HFFc6 (cell line): ENCODE results near the gene PDXP. TPM values are rescaled to one million over a fixed set of nuclear protein-coding genes. Genes with fewer than 3 reads are reported as not detected.
A peak's percentile ranks its signal among the peaks of the same experiment; 100 is the strongest.

Source experiments
- DNase-seq: peaks from one replicate; pipeline ENCODE4 v3.0.0-alpha.2; 2018
- H3K27ac Mint-ChIP-seq: 2 replicates; pipeline ENCODE4 v1.8.0; 2020; ENCODE audit warnings: mild to moderate bottlenecking, mixed read lengths
- H3K27me3 Mint-ChIP-seq: 2 replicates; pipeline ENCODE4 v1.8.0; 2021; ENCODE audit warnings: mild to moderate bottlenecking, moderate library complexity, mixed read lengths; ENCODE audit not compliant: insufficient read depth
- H3K36me3 Mint-ChIP-seq: 2 replicates; pipeline ENCODE4 v1.8.0; 2021; ENCODE audit warnings: low read depth, mixed read lengths
- H3K4me1 Mint-ChIP-seq: 2 replicates; pipeline ENCODE4 v1.8.0; 2020; ENCODE audit warnings: low read depth, mixed read lengths
- H3K4me3 Mint-ChIP-seq: 2 replicates; pipeline ENCODE4 v1.8.0; 2020; ENCODE audit warnings: mild to moderate bottlenecking, moderate library complexity, mixed read lengths
- H3K9me3 Mint-ChIP-seq: 2 replicates; pipeline ENCODE4 v1.8.0; 2020; ENCODE audit warnings: mild to moderate bottlenecking, mixed read lengths
- CTCF ChIP-seq: fragments of 200-600 bp; sonication (generic); IDR thresholded peaks from 2 replicates; pipeline ENCODE4 v1.5.0; 2021; ENCODE audit warnings: antibody characterized with exemption, mild to moderate bottlenecking
- total RNA-seq, 6 experiments: library from RNA; stranded (reverse); fragmentation: NEBNext Ultra II Directional; extraction: Animal tissue kit (Norgen Biotek cat#: 25700); gene quantifications; 2 replicates in 1 of 6; 3 replicates in 5 of 6; pipeline ENCODE4 v1.2.3, GENCODE V29; 2021

Gene PDXP
- total RNA-seq, 6 experiments from 2014 or later = 15.3 to 24.5 (median 18.4) TPM

GRCh38 chr22:37638391-37639069 lies 20.0 kb upstream of the PDXP start:
- no peak for DNase-seq
- Mint-ChIP-seq H3K4me1 (peaks cover 51% of the 10 kb centered on the region), H3K36me3 (peaks cover 3% of the 10 kb centered on the region; the same call in 1 of the 2 replicates), H3K4me3 (peak overlapping the region; percentile 61), H3K27me3 (peaks cover 4% of the 10 kb centered on the region), H3K9me3 (no peaks in the 10 kb centered on the region), H3K27ac (peak overlapping the region; percentile 48)
- no peak for TF ChIP-seq CTCF

- no peak for DNase-seq
- Mint-ChIP-seq H3K27ac (peak within 1 kb of the TSS; percentile 70), H3K9me3 (no peaks in the 10 kb centered on the region), H3K4me1 (peaks cover 47% of the 10 kb centered on the region), H3K36me3 (peaks cover 7% of the 10 kb centered on the region; the same call in 1 of the 2 replicates), H3K4me3 (peak within 1 kb of the TSS; percentile 90), H3K27me3 (peaks cover 6% of the 10 kb centered on the region)
- 0 out of 2 replicates have a peak, but pooled peaks have one; percentile 12 for TF ChIP-seq CTCF
Measured at GRCh38 chr22:37639070-37639760, 19.3 kb upstream of the PDXP start, which contains the start of gene SH3BP1. SH3BP1 (plus strand) TSS chr22:37639669; CDS start chr22:37639788, 119 bp downstream.

- Mint-ChIP-seq H3K9me3 (no peaks in the 10 kb centered on the region), H3K27me3 (peaks cover 4% of the 10 kb centered on the region; the same call in 1 of the 2 replicates), H3K4me3 (peak overlapping the region; percentile 90), H3K36me3 (peaks cover 7% of the 10 kb centered on the region; the same call in 1 of the 2 replicates), H3K27ac (peak overlapping the region; percentile 70), H3K4me1 (peaks cover 40% of the 10 kb centered on the region)
- no peak for TF ChIP-seq CTCF
- no peak for DNase-seq
Measured at GRCh38 chr22:37639771-37640590, 18.5 kb upstream of the PDXP start.

GRCh38 chr22:37640591-37641560 lies 17.6 kb upstream of the PDXP start:
- TF ChIP-seq CTCF = no peak
- H3K9me3 Mint-ChIP-seq = no peaks in the 10 kb centered on the region
- peak overlapping the region; percentile 90 for H3K4me3 Mint-ChIP-seq
- peaks cover 7% of the 10 kb centered on the region; the same call in 1 of the 2 replicates for H3K36me3 Mint-ChIP-seq
- H3K27me3 Mint-ChIP-seq = peaks cover 4% of the 10 kb centered on the region; the same call in 1 of the 2 replicates
- DNase-seq = no peak
- H3K27ac Mint-ChIP-seq = no peak overlapping the region
- peaks cover 40% of the 10 kb centered on the region for H3K4me1 Mint-ChIP-seq
